A204.1 (cell line): ENCODE data around the gene DEFB114.

Source experiments
- FAIRE-seq: peaks from 2 replicates; lab custom pipeline; 2012; peaks lifted over from hg19 to GRCh38; lab: Jason Lieb, UNC

The DEFB114 gene

DNA sequence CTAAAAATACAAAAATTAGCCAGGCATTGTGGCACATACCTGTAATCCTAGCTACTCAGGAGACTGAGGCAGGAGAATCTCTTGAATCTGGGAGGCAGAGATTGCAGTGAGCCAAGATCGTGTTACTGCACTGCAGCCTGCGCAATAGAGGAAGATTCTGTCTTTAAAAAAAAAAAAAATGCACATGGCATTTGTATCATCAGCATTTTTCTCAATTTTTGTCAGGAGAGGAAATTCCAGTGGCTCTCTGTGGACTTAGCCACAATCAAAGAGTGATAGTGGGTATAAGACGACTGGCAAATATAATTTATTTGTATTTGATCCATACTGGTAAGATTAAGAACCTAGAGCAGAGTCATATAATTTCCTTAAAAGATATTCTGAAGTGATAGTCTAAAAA lies 28.6 kb downstream of the DEFB114 start:
- no peak for FAIRE-seq

DNA sequence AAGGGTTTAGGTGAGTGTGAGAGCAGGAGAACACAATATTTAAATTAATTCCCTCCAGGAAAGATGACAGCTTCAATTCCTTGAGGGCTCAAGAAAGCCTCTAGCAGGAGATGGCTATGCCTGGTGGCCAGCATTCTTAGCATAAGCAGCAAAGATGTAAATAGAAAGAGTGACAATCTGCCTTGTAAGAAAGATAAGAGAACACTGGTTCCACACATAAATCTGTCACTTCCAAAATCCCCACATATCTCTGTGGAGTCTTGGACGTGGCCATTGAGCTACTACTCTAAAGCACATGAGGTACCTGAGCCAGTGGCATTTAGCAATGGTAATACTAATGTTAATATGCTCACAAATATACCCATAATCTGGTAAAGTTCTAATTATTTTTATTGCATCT lies 29.2 kb downstream of the DEFB114 start:
- FAIRE-seq, result no peak

DNA sequence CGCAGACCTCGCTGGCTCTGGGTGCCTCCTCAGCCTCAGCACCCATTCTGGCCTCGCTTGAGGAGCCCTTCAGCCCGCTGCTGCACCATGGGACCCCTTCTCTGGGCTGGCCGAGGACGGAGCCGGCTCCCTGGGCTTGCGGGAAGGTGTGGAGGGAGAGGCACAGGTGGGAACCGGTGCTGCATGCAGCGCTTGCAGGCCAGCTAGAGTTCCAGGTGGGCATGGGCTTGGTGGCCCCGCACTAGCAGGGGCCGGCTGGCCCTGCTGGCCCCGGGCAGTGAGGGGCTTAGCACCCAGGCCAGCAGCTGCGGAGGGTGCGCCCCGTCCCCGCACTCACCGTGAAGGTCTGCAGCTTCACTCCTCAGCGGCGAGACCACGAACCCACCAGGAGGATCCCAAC lies 30.4 kb downstream of the DEFB114 start:
- no peak for FAIRE-seq

DNA sequence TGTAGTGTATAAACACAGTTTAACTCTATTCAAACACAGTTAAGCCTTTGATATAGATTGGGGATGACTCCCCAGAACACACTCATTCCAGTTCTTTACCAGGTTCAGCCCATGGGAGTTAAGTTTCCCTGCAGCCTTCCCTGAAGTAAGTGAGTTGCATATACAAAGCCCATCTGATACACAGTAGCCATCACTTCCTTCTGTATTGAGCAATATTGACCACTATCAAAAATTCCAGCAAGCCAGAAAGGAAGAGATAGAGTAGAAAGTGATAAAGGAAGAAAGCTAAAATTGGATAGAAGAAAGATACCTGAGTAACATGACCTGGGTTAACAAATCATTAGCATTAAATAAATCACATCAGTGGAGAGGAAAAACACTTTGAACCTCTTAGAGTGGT lies 34.6 kb downstream of the DEFB114 start:
- FAIRE-seq, result no peak

DNA sequence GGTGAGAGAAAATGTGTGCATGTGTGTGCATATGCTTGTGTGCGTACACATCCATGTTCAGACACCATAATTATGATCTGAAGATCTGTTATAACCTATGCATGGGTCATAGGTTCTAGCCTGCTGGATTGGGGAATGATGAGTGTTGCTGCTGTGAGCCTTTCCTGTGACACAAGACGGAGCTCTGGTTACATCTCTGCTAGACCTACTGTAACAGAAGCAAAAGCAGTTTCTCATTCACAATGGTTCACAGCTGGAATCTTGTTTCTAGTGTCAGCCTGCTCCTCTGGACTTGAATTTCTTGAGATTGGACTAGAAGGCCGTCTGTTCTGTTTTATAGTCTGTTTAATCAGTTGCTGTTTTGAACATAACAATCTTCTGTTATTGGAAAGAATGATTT lies 40.1 kb downstream of the DEFB114 start:
- no peak for FAIRE-seq

- no peak for FAIRE-seq
Measured at GRCh38 chr6:49919935-49920644, 43.9 kb downstream of the DEFB114 start.

- FAIRE-seq, result no peak
Measured at GRCh38 chr6:49919261-49919660, 44.7 kb downstream of the DEFB114 start.

GRCh38 chr6:49918787-49919186 lies 45.2 kb downstream of the DEFB114 start:
- no peak for FAIRE-seq

- FAIRE-seq, result no peak
Measured at GRCh38 chr6:49915035-49915434, 48.9 kb downstream of the DEFB114 start.

DNA sequence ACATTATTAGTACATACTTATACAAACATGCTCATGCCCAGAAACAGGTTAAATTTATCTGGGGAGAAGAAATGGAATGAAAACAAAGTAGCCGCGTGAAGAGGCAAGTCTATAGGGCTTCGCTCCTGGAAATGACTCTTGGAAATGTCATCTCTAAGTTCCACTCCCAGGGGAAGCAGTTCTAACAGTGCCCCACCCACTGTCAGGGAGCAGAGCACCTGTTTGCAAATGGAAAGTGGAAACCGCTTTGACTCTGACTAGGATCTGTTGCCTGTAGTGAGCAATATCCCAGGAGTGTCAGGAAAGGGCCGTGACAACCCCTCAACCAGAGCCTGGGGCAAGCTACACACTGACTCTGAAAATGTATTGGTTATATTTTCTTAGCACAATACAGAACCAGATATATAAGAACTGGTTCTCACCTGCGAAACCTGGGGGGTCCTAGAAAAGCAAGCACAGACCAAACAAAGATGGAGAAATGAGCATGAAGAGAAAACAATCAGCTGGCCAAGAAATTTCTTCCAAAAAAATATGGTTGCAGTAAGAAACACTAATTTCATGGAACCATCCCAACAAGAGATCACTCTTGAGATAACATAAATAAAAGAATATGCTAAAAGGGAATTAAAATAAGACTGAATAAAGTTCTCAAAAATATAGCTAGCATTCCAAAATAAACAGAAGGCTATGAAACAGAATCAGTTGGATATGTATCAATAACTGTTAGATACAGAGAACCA lies 50.2 kb downstream of the DEFB114 start:
- FAIRE-seq, result no peak

DNA sequence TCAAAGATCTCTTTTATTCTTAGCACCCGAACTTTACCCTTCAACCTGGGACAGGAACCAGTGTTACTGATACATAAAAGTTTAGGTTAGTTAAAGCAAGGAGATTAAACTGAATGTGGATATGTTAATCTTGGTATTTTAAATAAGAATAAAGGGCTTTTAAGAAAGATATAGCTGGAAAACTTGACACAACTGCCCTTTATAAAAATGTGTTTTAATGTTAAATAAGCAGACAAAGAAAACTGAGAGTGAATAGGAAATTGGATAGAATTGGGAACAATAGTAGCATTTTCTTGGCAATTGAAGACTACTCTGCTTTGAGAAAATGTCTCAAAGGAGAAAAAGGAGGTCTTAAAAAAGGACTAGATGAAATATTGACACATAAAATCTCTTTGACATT lies 51.8 kb downstream of the DEFB114 start:
- no peak for FAIRE-seq

- no peak for FAIRE-seq
Measured at GRCh38 chr6:49911252-49911651, 52.7 kb downstream of the DEFB114 start.
